Glutamatergic neuron (in vitro differentiated cells): Measurements from ENCODE around the gene ASB4. TPM values are rescaled to one million over a fixed set of nuclear protein-coding genes. Genes with fewer than 3 reads are reported as not detected.
"Not testable (repeated sequence)": the region's sequence is repeated elsewhere in the genome, so short reads cannot be mapped to it uniquely, and the experiment has no call there.

Experiments used
- DNase-seq: peaks from one replicate; pipeline ENCODE4 v3.0.0; 2022
- H3K27ac Mint-ChIP-seq: one replicate; pipeline ENCODE4 v1.8.0; 2020; ENCODE audit warnings: mild to moderate bottlenecking, mixed read lengths, inconsistent platforms; ENCODE audit not compliant: unreplicated experiment
- H3K27me3 Mint-ChIP-seq: one replicate; pipeline ENCODE4 v1.8.0; 2020; ENCODE audit warnings: mild to moderate bottlenecking, moderate library complexity, mixed read lengths, inconsistent platforms; ENCODE audit not compliant: unreplicated experiment
- H3K36me3 Mint-ChIP-seq: one replicate; pipeline ENCODE4 v1.8.0; 2020; ENCODE audit warnings: mild to moderate bottlenecking, mixed read lengths, inconsistent platforms; ENCODE audit not compliant: unreplicated experiment
- H3K4me1 Mint-ChIP-seq: one replicate; pipeline ENCODE4 v1.8.0; 2020; ENCODE audit warnings: mild to moderate bottlenecking, low read depth, mixed read lengths, inconsistent platforms; ENCODE audit not compliant: unreplicated experiment
- H3K4me3 Mint-ChIP-seq: one replicate; pipeline ENCODE4 v1.8.0; 2020; ENCODE audit warnings: mild to moderate bottlenecking, mixed read lengths, inconsistent platforms; ENCODE audit not compliant: unreplicated experiment
- H3K9me3 Mint-ChIP-seq: one replicate; pipeline ENCODE4 v1.8.0; 2020; ENCODE audit warnings: mild to moderate bottlenecking, moderate library complexity, mixed read lengths, inconsistent platforms; ENCODE audit not compliant: unreplicated experiment
- total RNA-seq: library from RNA; stranded (reverse); fragmentation: NEBNext Ultra II Directional; extraction: Animal tissue kit (Norgen Biotek cat#: 25700); gene quantifications from one replicate; pipeline ENCODE4 v1.2.1, GENCODE V29; 2021; ENCODE audit not compliant: unreplicated experiment
- TF ChIP-seq, protein P1 (sequence below): fragments of 200-600 bp; sonication (generic); IDR thresholded peaks from one replicate; pipeline ENCODE4 v1.5.0; 2021; ENCODE audit not compliant: partially characterized antibody, unreplicated experiment

Gene ASB4
- total RNA-seq, 1 donor from 2014 or later: not detected

DNA sequence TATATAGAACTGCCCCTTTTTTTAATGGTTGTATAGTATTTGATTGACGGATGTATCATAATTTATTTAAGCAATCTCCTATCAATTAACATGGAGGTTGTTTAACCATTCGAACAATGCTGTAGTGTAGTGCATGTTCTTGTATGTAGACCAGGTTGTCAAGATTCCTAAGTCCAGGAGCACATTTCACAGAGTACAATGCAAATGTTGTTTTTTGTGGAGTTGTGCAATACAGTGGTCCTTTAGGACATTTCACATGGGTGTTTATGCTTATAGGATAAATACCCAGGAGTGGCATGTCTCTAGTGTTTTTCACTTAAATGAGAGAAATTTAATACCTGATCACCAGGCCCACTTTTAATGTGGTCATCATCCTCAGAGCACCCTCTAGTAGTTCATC lies 8.1 kb downstream of the ASB4 start:
- no peak overlapping the region for H3K27ac Mint-ChIP-seq
- no peaks in the 10 kb centered on the region for H3K27me3 Mint-ChIP-seq
- H3K4me1 Mint-ChIP-seq: no peaks in the 10 kb centered on the region
- H3K4me3 Mint-ChIP-seq: no peak overlapping the region
- no peak for DNase-seq
- no peaks in the 10 kb centered on the region for H3K36me3 Mint-ChIP-seq
- TF ChIP-seq, protein P1, sequence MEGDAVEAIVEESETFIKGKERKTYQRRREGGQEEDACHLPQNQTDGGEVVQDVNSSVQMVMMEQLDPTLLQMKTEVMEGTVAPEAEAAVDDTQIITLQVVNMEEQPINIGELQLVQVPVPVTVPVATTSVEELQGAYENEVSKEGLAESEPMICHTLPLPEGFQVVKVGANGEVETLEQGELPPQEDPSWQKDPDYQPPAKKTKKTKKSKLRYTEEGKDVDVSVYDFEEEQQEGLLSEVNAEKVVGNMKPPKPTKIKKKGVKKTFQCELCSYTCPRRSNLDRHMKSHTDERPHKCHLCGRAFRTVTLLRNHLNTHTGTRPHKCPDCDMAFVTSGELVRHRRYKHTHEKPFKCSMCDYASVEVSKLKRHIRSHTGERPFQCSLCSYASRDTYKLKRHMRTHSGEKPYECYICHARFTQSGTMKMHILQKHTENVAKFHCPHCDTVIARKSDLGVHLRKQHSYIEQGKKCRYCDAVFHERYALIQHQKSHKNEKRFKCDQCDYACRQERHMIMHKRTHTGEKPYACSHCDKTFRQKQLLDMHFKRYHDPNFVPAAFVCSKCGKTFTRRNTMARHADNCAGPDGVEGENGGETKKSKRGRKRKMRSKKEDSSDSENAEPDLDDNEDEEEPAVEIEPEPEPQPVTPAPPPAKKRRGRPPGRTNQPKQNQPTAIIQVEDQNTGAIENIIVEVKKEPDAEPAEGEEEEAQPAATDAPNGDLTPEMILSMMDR: no peak
- H3K9me3 Mint-ChIP-seq: peaks cover 5% of the 10 kb centered on the region

DNA sequence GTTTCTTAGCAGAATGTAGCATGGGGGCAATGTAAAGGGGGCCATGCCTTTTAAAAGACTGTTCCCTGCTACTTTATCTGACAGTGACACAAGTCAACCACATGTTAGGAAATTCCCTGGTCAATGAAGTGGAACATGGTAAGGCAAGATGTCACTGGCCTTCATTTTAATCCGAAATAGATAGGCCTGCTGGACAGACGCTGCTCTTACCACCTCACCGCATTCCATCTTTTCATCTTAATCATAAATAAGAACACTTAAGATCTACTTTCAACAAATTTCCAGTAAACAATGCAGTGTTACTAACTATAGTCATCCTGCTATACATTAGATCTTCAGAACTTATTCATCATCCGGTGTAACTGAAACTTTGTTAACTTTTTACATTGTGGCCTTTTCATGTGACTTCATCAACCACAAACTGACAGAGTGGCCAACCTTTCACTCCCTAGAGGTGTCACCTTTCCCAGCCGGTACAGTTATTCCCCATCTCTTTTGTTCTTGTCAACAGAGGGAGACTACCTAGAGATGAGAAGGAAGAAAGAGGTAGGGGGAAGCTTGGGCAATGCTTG lies 15.6 kb downstream of the ASB4 start:
- TF ChIP-seq, protein P1: no peak
- Mint-ChIP-seq H3K4me1 (peaks cover 36% of the 10 kb centered on the region), H3K36me3 (no peaks in the 10 kb centered on the region), H3K27me3 (peaks cover 2% of the 10 kb centered on the region), H3K4me3 (peak overlapping the region; percentile 18), H3K27ac (peak overlapping the region; percentile 24), H3K9me3 (peaks cover 8% of the 10 kb centered on the region)
- DNase-seq: no peak

DNA sequence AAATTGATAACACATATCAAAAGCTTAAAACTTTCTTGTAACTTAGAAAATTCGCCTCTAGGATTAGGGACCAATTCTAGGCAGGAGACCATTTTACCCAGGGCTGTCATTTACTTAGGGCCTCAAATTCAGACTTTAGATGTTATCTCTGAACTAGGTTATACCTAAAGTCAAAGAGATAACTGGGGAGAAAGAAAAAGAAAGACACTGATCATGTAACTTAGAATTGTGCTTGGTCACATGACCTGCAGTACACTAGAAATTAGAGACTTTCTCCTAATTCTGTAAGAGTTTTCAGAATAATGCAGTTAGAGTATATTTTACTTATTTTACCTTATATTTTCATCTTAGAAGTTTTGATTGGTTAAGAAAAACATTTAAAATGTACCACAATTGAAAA lies 16.7 kb downstream of the ASB4 start:
- TF ChIP-seq, protein P1: no peak
- no peak for DNase-seq
- Mint-ChIP-seq H3K4me3 (no peak overlapping the region), H3K4me1 (peaks cover 36% of the 10 kb centered on the region), H3K9me3 (peaks cover 4% of the 10 kb centered on the region), H3K27ac (no peak overlapping the region), H3K36me3 (no peaks in the 10 kb centered on the region), H3K27me3 (peaks cover 2% of the 10 kb centered on the region)

DNA sequence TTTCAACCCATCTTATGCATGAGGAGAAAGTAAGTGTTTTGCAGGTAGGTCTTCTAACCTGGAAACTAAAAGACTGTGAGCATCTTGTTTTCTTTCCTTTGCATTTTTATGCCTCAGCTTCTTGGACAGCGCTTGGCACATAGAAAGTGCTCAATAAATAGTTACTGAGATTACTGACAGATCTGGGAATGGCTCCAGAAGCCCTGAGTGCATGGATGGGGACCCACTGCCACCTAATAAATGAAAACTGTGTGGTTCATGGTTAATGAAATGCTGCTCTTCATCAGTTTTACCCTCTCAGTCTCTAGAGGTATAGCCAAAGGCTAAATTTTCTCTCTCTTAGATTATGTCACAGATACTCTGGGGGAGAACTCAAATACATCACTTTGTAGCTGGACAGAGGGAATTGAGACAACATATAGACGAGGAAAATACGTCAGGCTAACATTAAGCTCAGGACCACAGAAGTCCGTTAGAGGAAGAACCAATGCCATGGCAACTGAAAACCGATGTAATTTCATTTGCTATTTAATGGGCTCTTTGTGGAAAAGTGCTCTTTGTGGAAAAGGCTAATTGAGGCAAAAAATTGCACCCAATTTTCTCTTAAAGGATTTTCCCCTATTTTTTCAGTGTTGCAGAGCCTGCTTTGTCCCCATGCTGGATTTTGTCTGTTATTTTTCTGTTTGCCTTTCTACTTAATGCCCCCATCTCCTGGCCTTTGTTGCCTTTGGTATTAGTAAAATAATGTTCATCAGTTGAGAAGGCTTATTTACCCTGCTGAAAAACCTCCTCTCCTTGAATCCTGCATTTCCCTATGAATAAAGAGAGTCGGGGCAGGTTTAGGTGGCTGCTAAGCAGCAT lies 17.8 kb downstream of the ASB4 start:
- peaks cover 36% of the 10 kb centered on the region for H3K4me1 Mint-ChIP-seq
- H3K27ac Mint-ChIP-seq: peak overlapping the region; percentile 92
- H3K9me3 Mint-ChIP-seq: peaks cover 4% of the 10 kb centered on the region
- no peak for DNase-seq
- no peaks in the 10 kb centered on the region for H3K36me3 Mint-ChIP-seq
- H3K4me3 Mint-ChIP-seq: peak overlapping the region; percentile 32
- TF ChIP-seq, protein P1: no peak
- peaks cover 2% of the 10 kb centered on the region for H3K27me3 Mint-ChIP-seq

DNA sequence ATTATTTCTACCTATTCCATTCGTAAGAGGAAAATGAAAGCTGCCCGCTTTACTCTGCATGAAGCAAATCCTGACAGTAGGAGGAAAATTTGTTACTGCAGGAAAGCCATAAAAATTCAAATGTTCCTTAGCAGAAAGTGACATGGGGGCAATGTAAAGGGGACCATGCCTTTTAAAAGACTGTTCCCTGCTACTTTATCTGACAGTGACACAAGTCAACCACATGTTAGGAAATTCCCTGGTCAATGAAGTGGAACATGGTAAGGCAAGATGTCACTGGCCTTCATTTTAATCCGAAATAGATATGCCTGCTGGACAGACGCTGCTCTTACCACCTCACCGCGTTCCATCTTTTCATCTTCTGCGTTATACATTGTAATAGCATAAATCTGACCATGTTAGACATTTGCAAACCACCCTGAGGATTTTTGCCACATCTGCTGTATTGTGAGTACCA lies 18.4 kb downstream of the ASB4 start:
- Mint-ChIP-seq H3K27ac (peak overlapping the region; percentile 92), H3K4me1 (peaks cover 36% of the 10 kb centered on the region), H3K4me3 (peak overlapping the region; percentile 44)
- H3K27me3 Mint-ChIP-seq, H3K9me3 Mint-ChIP-seq, H3K36me3 Mint-ChIP-seq, DNase-seq: not testable (repeated sequence)
